ENCODE data around the gene GRID2.
A peak's percentile ranks its signal among the peaks of the same experiment; 100 is the strongest.

The GRID2 gene

DNA sequence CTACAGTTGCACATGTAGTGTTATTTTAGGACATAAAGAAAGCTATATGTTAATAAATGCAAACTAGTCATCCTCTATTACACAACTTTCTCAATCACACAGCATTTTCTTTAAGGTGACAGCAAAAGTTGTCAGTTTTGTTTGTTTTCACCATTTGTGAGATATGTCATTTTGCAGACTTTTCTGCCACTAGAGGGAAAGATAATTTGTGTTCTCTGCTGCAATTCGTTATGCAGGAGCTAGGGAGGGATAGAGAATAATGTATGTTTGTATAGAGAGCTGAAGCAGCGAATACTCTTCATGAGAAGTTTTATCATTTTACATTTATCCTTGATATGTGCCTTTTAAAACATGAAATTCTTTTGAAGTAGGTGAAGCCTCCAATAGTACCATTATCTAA, 854.2 kb downstream of the GRID2 start:
- no peak overlapping the region for H3K4ac ChIP-seq (ENCODE audit: low read depth, low read length)
- no peak overlapping the region for H2BK120ac ChIP-seq (ENCODE audit: insufficient read depth, low read length, poor library complexity)
- H2BK12ac ChIP-seq (ENCODE audit: low read length) = no peak overlapping the region
- no peak overlapping the region for H4K8ac ChIP-seq (ENCODE audit: low read depth, low read length)
- H3K4me1 ChIP-seq (ENCODE audit: control insufficient read depth in 1 of 2, insufficient read depth in 2 of 2, low read length in 2 of 2) = no peaks in the 10 kb centered on the region
- H3K9ac ChIP-seq (ENCODE audit: low read length) = no peak overlapping the region
- H2AK5ac ChIP-seq (ENCODE audit: low read length) = no peak overlapping the region
- H3K27me3 ChIP-seq (ENCODE audit: insufficient read depth, low read length) = no peaks in the 10 kb centered on the region
- no peak overlapping the region for H3K23ac ChIP-seq (ENCODE audit: low read length)
- no peak overlapping the region for H3K4me3 ChIP-seq (ENCODE audit: low read depth, low read length)
- H2BK5ac ChIP-seq (ENCODE audit: low read depth, low read length, poor library complexity) = no peak overlapping the region
- H3K9me3 ChIP-seq (ENCODE audit: insufficient read depth, low read depth, low read length) = no peaks in the 10 kb centered on the region
- no peaks in the 10 kb centered on the region for H3K79me1 ChIP-seq (ENCODE audit: low read length)
- H3K18ac ChIP-seq (ENCODE audit: low read length) = no peak overlapping the region
- no peak overlapping the region for H3K4me2 ChIP-seq (ENCODE audit: low read length)
- no peak overlapping the region for H4K91ac ChIP-seq (ENCODE audit: low read depth, low read length)
- DNase-seq = peak in 1 of 2 donors; percentile 12
- no peak overlapping the region for H3K27ac ChIP-seq (ENCODE audit: low read depth, low read length)
- no peak overlapping the region for H4K12ac ChIP-seq (ENCODE audit: low read depth, low read length)
- H3K79me2 ChIP-seq (ENCODE audit: control insufficient read depth, insufficient read depth, low read length, poor library complexity) = no peaks in the 10 kb centered on the region
- H3K14ac ChIP-seq (ENCODE audit: low read length) = no peak overlapping the region
- H2AFZ ChIP-seq (ENCODE audit: insufficient read depth, low read length, poor library complexity) = no peak overlapping the region
- H3K36me3 ChIP-seq (ENCODE audit: control insufficient read depth in 1 of 2, insufficient read depth in 2 of 2, low read length in 2 of 2) = no peaks in the 10 kb centered on the region
- WGBS (ENCODE audit: extremely low coverage, insufficient coverage, insufficient read length) = no CpG with 5 or more reads among the region's 2 CpGs

DNA sequence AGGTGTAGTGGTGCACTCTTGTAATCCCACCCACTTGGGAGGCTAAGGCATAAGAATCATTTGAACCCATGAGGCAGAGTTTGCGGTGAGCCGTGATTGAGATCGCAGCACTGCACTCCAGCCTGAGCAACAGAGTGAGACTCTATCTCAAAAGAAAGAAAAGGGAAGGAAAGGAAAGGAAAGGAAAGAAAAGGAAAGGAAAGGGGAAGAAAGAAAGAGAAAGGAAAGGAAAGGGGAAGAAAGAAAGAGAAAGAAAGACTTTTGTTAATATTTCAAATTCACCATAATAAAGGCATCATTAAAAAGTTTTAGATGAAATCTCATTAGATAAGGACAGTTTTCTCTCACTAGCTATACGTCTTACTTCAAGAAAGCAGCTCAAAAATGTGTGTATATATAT, 864.3 kb downstream of the GRID2 start:
- no CpG with 5 or more reads among the region's 4 CpGs for WGBS (ENCODE audit: extremely low coverage, insufficient coverage, insufficient read length)
- Histone ChIP-seq H3K14ac (ENCODE audit: low read length) (no peak overlapping the region), H3K27ac (ENCODE audit: low read depth, low read length) (no peak overlapping the region)

DNA sequence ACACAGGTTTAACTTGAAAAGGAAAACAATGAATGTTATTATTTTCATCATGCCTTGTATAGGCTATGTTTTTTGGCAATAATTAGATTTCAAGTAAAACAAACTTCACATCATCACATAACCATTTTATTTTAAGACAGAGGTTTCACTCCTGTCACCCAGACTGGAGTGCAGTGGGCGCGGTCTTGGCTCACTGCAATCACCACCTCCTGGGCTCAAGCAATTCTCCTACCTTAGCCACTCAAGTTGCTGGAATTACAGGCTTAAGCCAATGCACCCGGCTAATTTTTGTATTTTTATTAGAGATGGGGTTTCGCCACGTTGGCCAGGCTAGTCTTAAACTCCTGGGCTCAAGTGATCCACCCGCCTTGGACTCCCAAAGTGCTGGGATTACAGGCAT, 866.2 kb downstream of the GRID2 start:
- Histone ChIP-seq H3K23ac (ENCODE audit: low read length) (no peak overlapping the region), H4K8ac (ENCODE audit: low read depth, low read length) (no peak overlapping the region), H2BK5ac (ENCODE audit: low read depth, low read length, poor library complexity) (no peak overlapping the region), H4K91ac (ENCODE audit: low read depth, low read length) (no peak overlapping the region), H2AFZ (ENCODE audit: insufficient read depth, low read length, poor library complexity) (no peak overlapping the region), H3K27ac (ENCODE audit: low read depth, low read length) (no peak overlapping the region), H3K18ac (ENCODE audit: low read length) (no peak overlapping the region), H2BK12ac (ENCODE audit: low read length) (no peak overlapping the region), H4K12ac (ENCODE audit: low read depth, low read length) (no peak overlapping the region), H3K4me3 (ENCODE audit: low read depth, low read length) (no peak overlapping the region), H2AK5ac (ENCODE audit: low read length) (no peak overlapping the region), H3K14ac (ENCODE audit: low read length) (no peak overlapping the region), H3K79me2 (ENCODE audit: control insufficient read depth, insufficient read depth, low read length, poor library complexity) (no peaks in the 10 kb centered on the region), H3K36me3 (ENCODE audit: control insufficient read depth in 1 of 2, insufficient read depth in 2 of 2, low read length in 2 of 2) (no peaks in the 10 kb centered on the region), H3K9me3 (ENCODE audit: insufficient read depth, low read depth, low read length) (no peaks in the 10 kb centered on the region), H3K4ac (ENCODE audit: low read depth, low read length) (no peak overlapping the region), H3K27me3 (ENCODE audit: insufficient read depth, low read length) (no peaks in the 10 kb centered on the region), H3K9ac (ENCODE audit: low read length) (no peak overlapping the region), H3K4me2 (ENCODE audit: low read length) (no peak overlapping the region), H2BK120ac (ENCODE audit: insufficient read depth, low read length, poor library complexity) (no peak overlapping the region), H3K79me1 (ENCODE audit: low read length) (no peaks in the 10 kb centered on the region), H3K4me1 (ENCODE audit: control insufficient read depth in 1 of 2, insufficient read depth in 2 of 2, low read length in 2 of 2) (no peaks in the 10 kb centered on the region)
- no CpG with 5 or more reads among the region's 6 CpGs for WGBS (ENCODE audit: extremely low coverage, insufficient coverage, insufficient read length)
- no peak for DNase-seq

More for the DNA sequence above, 864.3 kb downstream of the GRID2 start:
- Histone ChIP-seq H3K9ac (ENCODE audit: low read length) (no peak overlapping the region), H2AK5ac (ENCODE audit: low read length) (no peak overlapping the region), H3K79me1 (ENCODE audit: low read length) (no peaks in the 10 kb centered on the region), H3K27me3 (ENCODE audit: insufficient read depth, low read length) (no peaks in the 10 kb centered on the region), H3K4ac (ENCODE audit: low read depth, low read length) (no peak overlapping the region), H3K4me3 (ENCODE audit: low read depth, low read length) (no peak overlapping the region), H4K91ac (ENCODE audit: low read depth, low read length) (no peak overlapping the region), H3K4me2 (ENCODE audit: low read length) (no peak overlapping the region), H4K8ac (ENCODE audit: low read depth, low read length) (no peak overlapping the region), H3K18ac (ENCODE audit: low read length) (no peak overlapping the region), H2BK12ac (ENCODE audit: low read length) (no peak overlapping the region), H3K4me1 (ENCODE audit: control insufficient read depth in 1 of 2, insufficient read depth in 2 of 2, low read length in 2 of 2) (no peaks in the 10 kb centered on the region), H2BK120ac (ENCODE audit: insufficient read depth, low read length, poor library complexity) (no peak overlapping the region), H3K23ac (ENCODE audit: low read length) (no peak overlapping the region), H4K12ac (ENCODE audit: low read depth, low read length) (no peak overlapping the region), H3K79me2 (ENCODE audit: control insufficient read depth, insufficient read depth, low read length, poor library complexity) (no peaks in the 10 kb centered on the region), H2AFZ (ENCODE audit: insufficient read depth, low read length, poor library complexity) (no peak overlapping the region), H3K9me3 (ENCODE audit: insufficient read depth, low read depth, low read length) (no peaks in the 10 kb centered on the region), H3K36me3 (ENCODE audit: control insufficient read depth in 1 of 2, insufficient read depth in 2 of 2, low read length in 2 of 2) (no peaks in the 10 kb centered on the region), H2BK5ac (ENCODE audit: low read depth, low read length, poor library complexity) (no peak overlapping the region)
- no peak for DNase-seq

DNA sequence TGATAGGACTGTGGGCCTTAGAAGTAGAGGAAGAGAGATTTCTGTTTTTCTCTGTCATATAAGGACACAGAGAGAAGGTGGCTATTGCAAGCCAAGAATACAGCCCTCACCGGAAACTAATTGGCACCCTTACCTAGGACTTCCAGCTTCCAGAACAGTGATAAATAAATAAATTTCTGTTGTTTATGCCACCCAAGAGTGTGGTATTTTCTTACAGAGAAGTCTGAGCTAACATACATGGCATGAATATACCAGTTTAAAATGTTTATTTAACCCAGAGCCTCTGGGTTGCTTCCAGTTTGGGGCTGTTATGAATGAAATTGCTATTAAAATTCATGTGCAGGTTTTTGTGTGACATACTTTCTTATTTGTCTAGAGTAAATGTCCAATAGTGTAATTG, 870.8 kb downstream of the GRID2 start:
- Histone ChIP-seq H3K79me1 (ENCODE audit: low read length) (no peaks in the 10 kb centered on the region), H4K12ac (ENCODE audit: low read depth, low read length) (no peak overlapping the region), H2BK120ac (ENCODE audit: insufficient read depth, low read length, poor library complexity) (no peak overlapping the region), H2BK12ac (ENCODE audit: low read length) (no peak overlapping the region), H3K4me2 (ENCODE audit: low read length) (no peak overlapping the region), H2AK5ac (ENCODE audit: low read length) (no peak overlapping the region), H3K36me3 (ENCODE audit: control insufficient read depth in 1 of 2, insufficient read depth in 2 of 2, low read length in 2 of 2) (no peaks in the 10 kb centered on the region), H3K4ac (ENCODE audit: low read depth, low read length) (no peak overlapping the region), H2AFZ (ENCODE audit: insufficient read depth, low read length, poor library complexity) (no peak overlapping the region), H3K4me1 (ENCODE audit: control insufficient read depth in 1 of 2, insufficient read depth in 2 of 2, low read length in 2 of 2) (no peaks in the 10 kb centered on the region), H4K91ac (ENCODE audit: low read depth, low read length) (no peak overlapping the region), H3K9me3 (ENCODE audit: insufficient read depth, low read depth, low read length) (no peaks in the 10 kb centered on the region), H2BK5ac (ENCODE audit: low read depth, low read length, poor library complexity) (no peak overlapping the region), H3K14ac (ENCODE audit: low read length) (no peak overlapping the region), H3K23ac (ENCODE audit: low read length) (no peak overlapping the region), H3K9ac (ENCODE audit: low read length) (no peak overlapping the region), H3K4me3 (ENCODE audit: low read depth, low read length) (no peak overlapping the region), H3K79me2 (ENCODE audit: control insufficient read depth, insufficient read depth, low read length, poor library complexity) (no peaks in the 10 kb centered on the region), H3K27me3 (ENCODE audit: insufficient read depth, low read length) (no peaks in the 10 kb centered on the region), H3K18ac (ENCODE audit: low read length) (no peak overlapping the region), H4K8ac (ENCODE audit: low read depth, low read length) (no peak overlapping the region), H3K27ac (ENCODE audit: low read depth, low read length) (no peak overlapping the region)
- DNase-seq = no peak
- no CpG with 5 or more reads among the region's 1 CpG for WGBS (ENCODE audit: extremely low coverage, insufficient coverage, insufficient read length)

All from trophoblast cell (in vitro differentiated cells and primary cell).